AG09309 (cell line): ENCODE measurements around the gene ERC1.

ENCODE experiments used
- DNase-seq: peaks from one replicate; pipeline ENCODE4 v3.0.0-alpha.2; 2010; ENCODE audit warnings: low read depth
- H3K4me3 ChIP-seq: 2 replicates; pipeline ENCODE4 v1.5.1; 2011; ENCODE audit warnings: mild to moderate bottlenecking, low read depth, low read length, moderate library complexity; ENCODE audit not compliant: control insufficient read depth
- TF ChIP-seq, protein P1 (sequence below): IDR thresholded peaks from 2 replicates; pipeline ENCODE4 v1.5.1; 2011; ENCODE audit warnings: mild to moderate bottlenecking, low read depth, low read length, inconsistent platforms; ENCODE audit not compliant: insufficient read depth, control insufficient read depth; ENCODE audit errors: missing control alignments

Gene ERC1

DNA sequence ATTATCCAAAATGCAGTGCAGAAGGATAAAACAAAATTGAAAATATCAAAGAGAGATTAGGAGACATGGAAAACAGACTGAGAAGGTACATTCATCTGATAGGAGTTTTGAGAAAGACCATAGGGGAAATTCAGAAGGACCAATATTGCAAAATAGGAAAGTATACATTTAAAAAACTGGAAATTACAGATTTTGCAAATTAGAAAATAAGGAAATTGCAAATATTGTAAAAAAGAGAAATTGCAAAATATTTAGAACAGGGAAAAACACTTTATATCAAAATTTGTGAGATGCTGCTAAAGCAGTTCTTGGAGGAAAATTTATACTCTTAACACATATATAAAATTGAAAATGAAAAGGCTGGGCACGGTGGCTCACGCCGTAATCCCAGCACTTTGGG lies 410.9 kb downstream of the ERC1 start:
- no peak for DNase-seq
- H3K4me3 ChIP-seq, result no peak overlapping the region
- TF ChIP-seq, protein P1, sequence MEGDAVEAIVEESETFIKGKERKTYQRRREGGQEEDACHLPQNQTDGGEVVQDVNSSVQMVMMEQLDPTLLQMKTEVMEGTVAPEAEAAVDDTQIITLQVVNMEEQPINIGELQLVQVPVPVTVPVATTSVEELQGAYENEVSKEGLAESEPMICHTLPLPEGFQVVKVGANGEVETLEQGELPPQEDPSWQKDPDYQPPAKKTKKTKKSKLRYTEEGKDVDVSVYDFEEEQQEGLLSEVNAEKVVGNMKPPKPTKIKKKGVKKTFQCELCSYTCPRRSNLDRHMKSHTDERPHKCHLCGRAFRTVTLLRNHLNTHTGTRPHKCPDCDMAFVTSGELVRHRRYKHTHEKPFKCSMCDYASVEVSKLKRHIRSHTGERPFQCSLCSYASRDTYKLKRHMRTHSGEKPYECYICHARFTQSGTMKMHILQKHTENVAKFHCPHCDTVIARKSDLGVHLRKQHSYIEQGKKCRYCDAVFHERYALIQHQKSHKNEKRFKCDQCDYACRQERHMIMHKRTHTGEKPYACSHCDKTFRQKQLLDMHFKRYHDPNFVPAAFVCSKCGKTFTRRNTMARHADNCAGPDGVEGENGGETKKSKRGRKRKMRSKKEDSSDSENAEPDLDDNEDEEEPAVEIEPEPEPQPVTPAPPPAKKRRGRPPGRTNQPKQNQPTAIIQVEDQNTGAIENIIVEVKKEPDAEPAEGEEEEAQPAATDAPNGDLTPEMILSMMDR, result no peak

DNA sequence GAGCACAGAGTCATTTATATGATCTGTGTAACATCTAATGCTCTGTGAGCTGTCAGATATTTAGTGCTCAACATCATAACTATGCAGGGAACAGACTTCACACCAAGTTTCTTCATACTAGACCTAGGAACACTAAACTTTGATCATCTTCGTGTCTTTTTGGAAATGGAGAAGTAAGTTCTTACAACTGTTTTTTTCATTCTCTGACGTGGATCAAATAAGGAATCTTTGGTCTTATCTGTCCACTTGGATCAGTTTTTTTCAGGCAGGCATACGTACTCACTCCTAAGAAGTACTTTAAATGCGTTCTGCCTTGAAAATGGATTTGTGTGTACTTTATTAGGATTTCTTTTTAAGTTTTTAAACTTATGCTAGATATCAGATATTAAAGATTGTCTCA lies 412.4 kb downstream of the ERC1 start:
- no peak overlapping the region for H3K4me3 ChIP-seq
- no peak for DNase-seq
- TF ChIP-seq, protein P1, result no peak

DNA sequence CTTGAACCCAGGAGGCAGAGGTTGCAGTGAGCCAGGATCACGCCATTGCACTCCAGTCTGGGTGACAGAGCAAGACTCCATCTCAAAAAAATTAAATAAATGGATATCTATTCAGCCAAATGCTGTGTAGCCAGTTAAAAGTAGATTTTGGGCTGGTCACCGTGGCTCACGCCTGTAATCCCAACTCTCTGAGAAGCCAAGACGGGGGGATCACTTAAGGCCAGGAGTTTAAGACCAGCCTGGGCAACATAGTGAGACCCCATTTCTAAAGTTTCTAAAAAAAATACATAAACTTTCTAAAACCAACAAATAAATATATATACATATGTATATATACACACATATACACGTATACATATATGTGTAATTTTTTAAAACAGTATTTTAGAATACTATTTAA lies 414.6 kb downstream of the ERC1 start:
- TF ChIP-seq, protein P1, result no peak
- DNase-seq, result no peak
- H3K4me3 ChIP-seq, result no peak overlapping the region

- TF ChIP-seq, protein P1, result no peak
- no peak for DNase-seq
- H3K4me3 ChIP-seq, result no peak overlapping the region
Measured at GRCh38 chr12:1410794-1411193, 419.8 kb downstream of the ERC1 start.

DNA sequence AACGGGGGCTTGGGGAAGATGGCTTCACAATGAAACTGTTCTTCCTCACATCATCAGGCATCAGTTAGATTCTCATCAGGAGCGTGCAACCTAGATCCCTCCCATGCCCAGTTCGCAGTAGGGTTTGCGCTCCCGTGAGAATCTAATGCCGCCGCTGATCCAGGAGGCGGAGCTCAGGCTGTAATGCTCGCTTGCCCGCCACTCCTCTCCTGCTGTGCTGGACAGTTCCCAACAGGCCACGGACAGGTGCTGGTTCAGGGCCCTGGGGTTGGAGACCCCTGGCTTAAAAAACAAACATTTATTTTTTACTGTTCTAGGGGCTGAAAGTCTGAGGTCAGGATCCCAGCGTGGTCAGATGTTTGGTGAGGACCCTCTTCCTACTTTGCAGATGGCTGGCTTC lies 422.9 kb downstream of the ERC1 start:
- no peak overlapping the region for H3K4me3 ChIP-seq
- TF ChIP-seq, protein P1, result no peak
- no peak for DNase-seq

- TF ChIP-seq, protein P1, result no peak
- no peak overlapping the region for H3K4me3 ChIP-seq
- no peak for DNase-seq
Measured at GRCh38 chr12:1418144-1418543, 427.1 kb downstream of the ERC1 start.

GRCh38 chr12:1419849-1420371 lies 428.9 kb downstream of the ERC1 start:
- TF ChIP-seq, protein P1, result no peak
- no peak for DNase-seq
- no peak overlapping the region for H3K4me3 ChIP-seq
